ENCODE results near the gene C11orf68.

C11orf68 gene

DNA sequence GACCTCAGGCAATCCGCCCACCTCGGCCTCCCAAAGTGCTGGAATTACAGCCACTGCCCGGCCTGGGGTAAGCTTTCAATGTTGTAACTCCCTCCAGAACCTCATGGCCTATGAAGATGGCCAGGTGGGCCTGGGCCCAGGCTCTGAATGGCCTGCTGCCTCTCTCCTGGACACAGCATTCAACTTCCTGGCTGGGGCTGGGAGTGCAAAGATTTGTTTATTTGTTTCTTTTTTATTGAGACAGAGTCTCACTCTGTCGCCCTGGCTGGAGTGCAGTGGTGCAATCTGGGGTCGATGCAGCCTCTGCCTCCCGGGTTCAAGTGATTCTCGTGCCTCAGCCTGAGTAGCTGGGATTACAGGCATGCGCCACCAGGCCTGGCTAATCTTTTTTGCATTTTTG lies 25.9 kb upstream of the C11orf68 start:
- DNase-seq (ENCODE audit: low read depth in 2 of 3, low spot score in 1 of 3): no peak

GRCh38 chr11:65944191-65944590 lies 25.3 kb upstream of the C11orf68 start:
- no peak for DNase-seq (ENCODE audit: low read depth in 2 of 3, low spot score in 1 of 3)

DNA sequence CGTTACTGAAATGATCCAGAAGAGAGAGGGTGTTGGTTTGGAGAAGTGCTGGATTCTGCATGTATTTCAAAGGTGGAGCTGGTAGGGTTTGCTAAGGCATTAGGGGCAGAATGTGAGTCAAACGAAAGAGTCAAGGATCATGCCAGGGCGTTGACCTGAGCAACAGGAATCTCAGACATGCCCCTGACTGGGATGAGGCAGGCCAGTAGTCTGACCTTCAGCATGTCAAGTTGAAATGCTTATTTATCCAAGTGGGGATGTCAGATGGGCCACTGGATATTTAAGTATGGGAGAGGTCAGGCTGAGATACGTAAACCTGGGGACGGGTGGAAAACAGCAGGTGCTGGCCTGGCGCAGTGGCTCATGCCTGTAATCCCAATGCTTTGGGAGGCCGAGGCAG lies 23.7 kb upstream of the C11orf68 start:
- DNase-seq (ENCODE audit: low read depth in 2 of 3, low spot score in 1 of 3): no peak

GRCh38 chr11:65941720-65942310 lies 23.0 kb upstream of the C11orf68 start:
- no peak for DNase-seq (ENCODE audit: low read depth in 2 of 3, low spot score in 1 of 3)

GRCh38 chr11:65937766-65938165 lies 18.9 kb upstream of the C11orf68 start:
- no peak for DNase-seq (ENCODE audit: low read depth in 2 of 3, low spot score in 1 of 3)

DNA sequence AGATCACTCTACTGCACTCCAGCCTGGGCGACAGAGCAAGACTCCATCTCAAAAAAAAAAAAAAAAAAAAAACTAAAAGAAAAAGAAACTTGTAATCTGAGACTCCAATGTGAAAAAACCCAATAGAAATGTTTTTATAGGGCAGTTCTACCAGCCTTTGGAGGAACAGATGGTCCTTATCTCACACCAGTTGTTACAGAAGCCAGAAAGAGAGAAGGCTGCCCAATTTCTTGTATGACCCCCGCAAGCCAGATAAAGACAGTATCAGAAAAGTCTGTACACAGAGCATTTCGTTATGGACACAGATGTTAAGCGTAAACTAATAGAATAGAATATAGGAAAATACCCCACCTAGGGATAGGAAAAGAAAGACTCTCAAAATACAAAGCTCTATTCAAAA lies 15.2 kb upstream of the C11orf68 start:
- no peak for DNase-seq (ENCODE audit: low read depth in 2 of 3, low spot score in 1 of 3)

DNA sequence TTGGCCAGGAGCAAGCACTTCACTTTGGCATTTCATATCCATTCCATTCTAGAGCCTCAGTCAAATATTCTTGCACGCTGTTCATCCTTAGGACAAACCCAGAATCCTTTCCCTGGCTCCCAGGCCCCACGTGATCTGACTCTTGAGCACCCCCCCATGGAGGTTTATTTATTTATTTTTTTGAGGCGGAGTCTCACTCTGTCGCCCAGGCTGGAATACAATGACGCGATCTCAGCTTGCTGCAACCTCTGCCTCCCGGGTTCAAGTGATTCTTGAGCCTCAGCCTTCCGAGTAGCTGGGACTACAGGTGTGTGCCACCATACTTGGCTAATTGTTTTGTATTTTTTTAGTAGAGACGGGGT lies 13.7 kb upstream of the C11orf68 start:
- DNase-seq (ENCODE audit: low read depth in 2 of 3, low spot score in 1 of 3): peak in 1 of 3 donors; percentile 27

DNA sequence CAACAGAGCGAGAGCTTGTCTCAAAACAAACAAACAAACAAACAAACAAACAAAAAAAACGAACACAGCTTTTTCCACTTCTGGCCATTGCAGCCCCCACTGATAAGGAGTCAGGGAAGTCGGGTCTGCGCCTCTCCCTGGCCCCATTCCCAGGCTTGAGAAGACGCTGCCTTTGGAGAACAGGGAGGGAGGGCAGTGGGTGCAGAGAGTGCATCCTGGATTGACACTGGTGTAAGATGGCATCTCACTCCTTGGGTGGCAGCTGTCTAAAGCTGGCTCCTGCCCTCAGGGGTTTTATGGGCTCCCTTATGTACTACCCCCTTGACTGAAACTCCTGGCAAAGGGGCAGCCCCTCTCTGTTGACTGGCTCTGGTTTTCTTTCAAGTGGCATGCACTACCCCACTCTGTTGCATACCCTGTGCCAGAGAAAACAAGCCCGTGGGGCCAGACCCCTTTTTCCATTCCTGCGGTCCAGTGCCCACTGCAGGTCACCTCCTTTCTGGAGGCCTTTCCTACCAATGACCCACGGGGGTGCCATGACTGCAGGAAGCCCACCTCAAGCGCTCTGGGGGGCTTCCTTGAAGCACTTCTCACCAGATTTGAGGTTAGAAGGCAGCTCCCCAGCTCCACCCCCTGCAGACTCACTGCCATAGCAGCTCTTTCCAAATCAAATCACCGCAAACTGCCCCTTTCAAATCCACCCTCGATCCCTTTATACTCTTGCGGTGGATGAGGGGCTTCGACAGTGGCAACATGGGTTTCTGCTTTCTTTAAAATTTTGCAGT lies 13.1 kb upstream of the C11orf68 start:
- no peak for DNase-seq (ENCODE audit: low read depth in 2 of 3, low spot score in 1 of 3)

DNA sequence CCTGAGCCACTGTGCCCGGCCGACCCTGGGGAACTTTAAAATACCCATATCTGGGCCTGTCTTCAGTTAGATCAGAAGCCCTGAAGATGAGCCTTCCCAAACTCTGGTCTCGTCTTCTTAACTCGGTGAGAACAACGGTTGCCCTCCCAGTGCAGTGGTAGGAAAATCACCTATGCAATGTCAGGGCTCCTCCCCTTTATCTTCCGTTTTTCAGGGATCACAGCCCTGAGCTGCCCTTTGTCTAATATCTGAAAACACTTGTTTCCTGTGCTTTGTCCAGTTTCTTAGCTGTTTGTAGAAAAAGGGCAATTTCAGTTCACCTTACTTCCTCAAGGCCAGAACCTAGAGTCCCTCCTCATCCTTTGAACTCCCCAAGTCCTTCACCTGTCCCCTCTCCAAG lies 9.8 kb upstream of the C11orf68 start:
- DNase-seq (ENCODE audit: low read depth in 2 of 3, low spot score in 1 of 3): no peak

GRCh38 chr11:65927904-65928397 lies 9.1 kb upstream of the C11orf68 start:
- DNase-seq (ENCODE audit: low read depth in 2 of 3, low spot score in 1 of 3): peak; percentile 52 to 67 (median 55)

DNA sequence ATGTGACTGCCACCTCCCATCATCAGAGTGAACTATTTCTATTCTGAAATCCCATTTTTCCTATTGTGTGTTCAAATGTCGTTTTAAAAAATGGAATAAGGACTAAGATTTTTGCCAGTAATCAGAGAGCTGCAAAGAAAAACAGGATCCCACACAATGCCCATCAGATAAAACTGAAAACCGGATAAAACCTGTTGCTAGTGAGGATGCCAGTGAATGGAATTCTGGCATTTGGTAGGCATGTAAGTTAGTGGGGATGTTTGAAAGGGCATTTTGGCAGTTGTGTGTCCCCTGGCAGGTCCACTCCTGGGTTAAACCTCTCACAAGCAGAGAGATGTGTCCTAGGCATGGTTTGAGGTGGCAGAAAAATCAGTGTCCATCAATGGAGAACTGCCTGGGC lies 6.5 kb upstream of the C11orf68 start:
- DNase-seq (ENCODE audit: low read depth in 2 of 3, low spot score in 1 of 3): no peak

- no peak for DNase-seq (ENCODE audit: low read depth in 2 of 3, low spot score in 1 of 3)
Measured at GRCh38 chr11:65922565-65922964, 3.7 kb upstream of the C11orf68 start.

DNA sequence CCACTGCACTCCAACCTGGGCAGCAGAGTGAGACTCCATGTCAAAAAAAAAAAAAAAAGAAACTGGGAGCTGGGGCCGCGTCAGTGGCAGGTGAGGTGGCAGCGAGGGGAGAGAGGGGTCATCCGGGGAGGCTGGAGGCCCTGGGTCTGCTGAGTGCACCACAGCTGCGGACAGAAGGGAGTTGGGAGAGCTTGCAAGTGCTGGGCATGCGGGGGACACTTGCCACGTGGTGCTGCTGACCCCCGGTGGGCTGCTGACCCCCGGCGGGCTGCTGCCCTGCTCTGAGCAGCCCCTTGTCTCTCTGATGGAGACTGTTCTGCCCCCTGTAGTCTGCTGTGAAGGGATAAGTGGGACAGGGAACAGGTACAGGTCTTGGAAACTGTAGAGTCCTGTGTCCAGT lies 3.0 kb upstream of the C11orf68 start:
- DNase-seq (ENCODE audit: low read depth in 2 of 3, low spot score in 1 of 3): no peak

GRCh38 chr11:65921033-65921555 lies 2.2 kb upstream of the C11orf68 start:
- DNase-seq (ENCODE audit: low read depth in 2 of 3, low spot score in 1 of 3): no peak

DNA sequence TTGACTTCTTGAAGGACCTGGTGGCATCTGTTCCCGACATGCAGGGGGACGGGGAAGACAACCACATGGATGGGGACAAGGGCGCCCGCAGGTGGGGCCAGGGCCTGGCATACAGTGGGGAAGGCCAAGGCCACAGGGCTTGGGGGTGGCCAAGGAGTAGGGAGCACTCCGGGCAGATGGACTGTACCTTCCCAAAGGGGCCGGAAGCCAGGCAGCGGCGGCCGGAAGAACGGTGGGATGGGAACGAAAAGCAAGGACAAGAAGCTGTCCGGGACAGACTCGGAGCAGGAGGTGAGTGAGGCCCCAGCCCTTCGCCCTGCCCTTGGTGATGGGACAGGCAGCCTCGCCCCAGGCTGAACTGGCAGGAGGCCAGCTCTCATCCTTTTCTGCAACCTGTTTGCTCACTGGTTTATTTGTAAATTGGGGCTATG lies 1.5 kb upstream of the C11orf68 start:
- no peak for DNase-seq (ENCODE audit: low read depth in 2 of 3, low spot score in 1 of 3)

GRCh38 chr11:65919573-65920371 lies 910 bp upstream of the C11orf68 start:
- DNase-seq (ENCODE audit: low read depth in 2 of 3, low spot score in 1 of 3): no peak

- DNase-seq (ENCODE audit: low read depth in 2 of 3, low spot score in 1 of 3): peak; percentile 97 to 99 (median 98)
Measured at GRCh38 chr11:65919141-65919572, 295 bp upstream of the C11orf68 start, which contains the start of gene DRAP1. TSS of gene DRAP1 (plus strand) at chr11:65919426. CDS start at chr11:65919502, 76 bp downstream.

DNA sequence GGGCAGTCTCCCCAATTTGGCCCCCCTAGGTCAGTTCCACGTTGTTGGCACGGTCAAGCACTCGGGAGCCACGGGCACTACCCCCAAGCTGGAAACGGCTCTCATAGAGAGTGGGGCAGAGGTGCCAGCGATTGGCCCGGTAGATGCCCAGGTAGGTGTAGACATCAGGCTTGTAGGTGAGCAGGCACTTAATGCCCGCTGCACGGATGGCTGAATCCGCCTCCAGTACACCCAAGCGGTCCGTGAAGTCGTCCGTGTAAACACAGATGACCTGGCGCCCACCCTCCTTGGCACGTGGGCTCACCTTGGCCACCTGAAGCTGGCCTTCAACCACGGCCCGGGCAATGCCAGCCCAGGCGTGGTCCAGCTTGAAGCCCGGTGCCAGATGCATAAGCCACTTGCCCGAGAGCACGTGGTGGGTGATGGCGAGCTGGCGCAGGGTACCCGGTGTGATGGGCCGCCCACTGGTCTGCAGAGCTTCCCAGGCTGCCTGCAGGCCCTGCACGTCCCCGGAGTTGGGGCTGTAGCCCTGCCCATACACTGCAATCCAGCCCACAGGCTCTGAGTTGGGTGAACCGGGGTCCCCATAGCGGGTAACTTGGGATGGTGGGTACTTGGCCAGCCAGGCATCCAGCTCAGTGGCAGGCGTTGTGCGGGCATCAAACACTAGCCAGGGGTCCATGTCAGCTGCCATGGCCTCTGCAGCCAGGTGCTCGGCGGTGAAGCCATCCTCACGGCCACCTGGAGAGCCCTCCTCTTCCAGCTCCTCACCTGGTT lies 1.2 kb downstream of the C11orf68 start:
- no peak for DNase-seq (ENCODE audit: low read depth in 2 of 3, low spot score in 1 of 3)

DNA sequence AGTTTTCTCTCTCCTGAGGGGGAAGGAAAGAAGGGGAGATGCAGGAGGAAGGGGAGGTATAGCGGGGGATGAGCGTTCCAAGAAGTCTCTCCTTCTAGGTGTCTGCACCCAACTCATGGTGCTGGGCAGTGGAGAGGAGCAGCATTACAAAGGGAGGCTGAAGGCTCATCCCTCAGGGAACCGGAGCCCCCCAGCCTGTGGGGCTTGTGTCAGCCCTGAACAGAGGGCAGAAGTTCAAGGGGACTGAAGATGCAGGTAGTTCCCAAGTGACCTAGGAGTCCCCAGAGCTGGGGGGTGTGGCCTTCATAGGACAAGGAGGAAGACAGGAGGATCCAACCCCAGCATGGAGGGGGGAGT lies 1.8 kb downstream of the C11orf68 start:
- no peak for DNase-seq (ENCODE audit: low read depth in 2 of 3, low spot score in 1 of 3)

- no peak for DNase-seq (ENCODE audit: low read depth in 2 of 3, low spot score in 1 of 3)
Measured at GRCh38 chr11:65916391-65916790, 2.5 kb downstream of the C11orf68 start.

DNA sequence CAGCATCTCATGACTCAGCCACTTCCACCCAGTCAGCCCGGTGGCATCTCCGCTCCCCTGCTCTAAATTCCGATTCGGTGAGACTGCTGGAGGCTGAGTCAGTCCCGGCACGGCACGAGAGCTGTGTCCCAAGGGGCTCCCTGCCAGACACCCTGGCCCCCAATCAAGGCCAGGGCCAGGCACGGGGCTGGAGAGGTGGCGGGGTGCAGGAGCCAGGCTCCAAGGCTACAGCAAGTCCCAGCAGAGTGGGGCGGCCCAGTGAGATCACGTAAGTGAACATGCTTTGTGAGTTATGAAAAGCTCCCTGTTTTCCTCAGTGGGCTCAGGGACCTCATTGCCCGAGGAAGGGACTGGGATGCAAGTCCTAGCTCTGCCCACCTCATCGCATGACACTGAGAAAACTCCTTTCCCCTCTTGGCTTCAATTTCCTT lies 3.0 kb downstream of the C11orf68 start:
- no peak for DNase-seq (ENCODE audit: low read depth in 2 of 3, low spot score in 1 of 3)

Data from stimulated activated CD4-positive, alpha-beta T cell treated with anti-CD3 and anti-CD28 coated beads, Interleukin-12 subunit alpha, Interleukin-12 subunit beta, amount 100 ng/mL, for 48 hours (primary cell).